IMR-90 (cell line): Measurements from ENCODE around the gene KRT86. TPM values are rescaled to one million over a fixed set of nuclear protein-coding genes. Genes with fewer than 3 reads are reported as not detected.

Source experiments
- ATAC-seq: fragments of 200-7000 bp; cut with Tn5 transposase; 2 replicates; pipeline ENCODE4 v1.9.1; 2020; ENCODE audit warnings: low read depth, mild to moderate bottlenecking, moderate library complexity
- BruUV-seq: library from RNA; stranded (reverse); fragments of 400-500 nt; replicated peaks from 2 replicates; lab custom pipeline; 2021; lab: Mats Ljungman, UMichigan
- CTCF ChIA-PET: fragments of 300-600 bp; formaldehyde crosslinking; extraction: SDS; loops from one replicate; lab custom pipeline; 2021; ENCODE audit warnings: antibody characterized with exemption; lab: Yijun Ruan, JAX
- POLR2A ChIA-PET: fragments of 300-600 bp; sonication (Branson Sonifier 250); formaldehyde crosslinking; loops from one replicate; lab custom pipeline; 2022; ENCODE audit warnings: antibody characterized with exemption; ENCODE audit not compliant: unreplicated experiment; lab: Charles Lee
- DNase-seq: peaks from one replicate; pipeline ENCODE4 v3.0.0; 2013
- H2AFZ ChIP-seq: replicated peaks from 2 replicates; pipeline ENCODE3; 2013; ENCODE audit warnings: low read length, mild to moderate bottlenecking; ENCODE audit not compliant: poor library complexity
- H2AK5ac ChIP-seq: 2 replicates; pipeline ENCODE4 v1.6.1; 2013; ENCODE audit warnings: low read depth, low read length, inconsistent platforms
- H2AK9ac ChIP-seq: replicated peaks from 2 replicates; pipeline ENCODE3; 2013; ENCODE audit warnings: mild to moderate bottlenecking, low read depth, low read length, moderate library complexity; ENCODE audit not compliant: poor library complexity
- H2BK120ac ChIP-seq: 2 replicates; pipeline ENCODE4 v1.6.1; 2013; ENCODE audit warnings: low read depth, low read length, inconsistent platforms
- H2BK15ac ChIP-seq: 3 replicates; pipeline ENCODE4 v1.6.1; 2013; ENCODE audit warnings: low read depth, low read length, inconsistent platforms
- H2BK20ac ChIP-seq: 2 replicates; pipeline ENCODE4 v1.6.1; 2013; ENCODE audit warnings: low read depth, mild to moderate bottlenecking, inconsistent platforms, low read length, moderate library complexity
- H2BK5ac ChIP-seq: 2 replicates; pipeline ENCODE4 v1.6.1; 2013; ENCODE audit warnings: mild to moderate bottlenecking, low read depth, low read length, inconsistent platforms; ENCODE audit not compliant: poor library complexity, severe bottlenecking
- H3K14ac ChIP-seq: replicated peaks from 2 replicates; pipeline ENCODE4 v1.6.1; 2013; ENCODE audit warnings: low read depth, low read length, inconsistent platforms
- H3K18ac ChIP-seq: 2 replicates; pipeline ENCODE4 v1.6.1; 2013; ENCODE audit warnings: low read depth, low read length, control low read depth
- H3K23ac ChIP-seq: 2 replicates; pipeline ENCODE4 v1.6.1; 2013; ENCODE audit warnings: low read depth, low read length, inconsistent platforms
- H3K27ac ChIP-seq: 2 replicates; pipeline ENCODE4 v1.5.1; 2013; ENCODE audit warnings: mild to moderate bottlenecking, control low read depth, low read length; ENCODE audit not compliant: insufficient read depth
- H3K27me3 ChIP-seq: 2 replicates; pipeline ENCODE4 v1.6.1; 2013; ENCODE audit warnings: low read length; ENCODE audit not compliant: control insufficient read depth, insufficient read depth
- H3K36me3 ChIP-seq: 2 replicates; pipeline ENCODE4 v1.6.1; 2013; ENCODE audit warnings: low read length, mixed read lengths; ENCODE audit not compliant: control insufficient read depth, insufficient read depth
- H3K4ac ChIP-seq: 2 replicates; pipeline ENCODE4 v1.6.1; 2013; ENCODE audit warnings: low read depth, low read length, inconsistent platforms
- H3K4me1 ChIP-seq: 2 replicates; pipeline ENCODE4 v1.6.1; 2013; ENCODE audit warnings: low read length, mixed read lengths; ENCODE audit not compliant: control insufficient read depth, insufficient read depth
- H3K4me2 ChIP-seq: 2 replicates; pipeline ENCODE4 v1.6.1; 2013; ENCODE audit warnings: low read depth, mild to moderate bottlenecking, control low read depth, low read length, moderate library complexity
- H3K4me3 ChIP-seq: 2 replicates; pipeline ENCODE4 v1.5.1; 2013; ENCODE audit warnings: low read depth, mild to moderate bottlenecking, control low read depth, low read length, moderate library complexity; ENCODE audit not compliant: insufficient read depth
- H3K56ac ChIP-seq: 2 replicates; pipeline ENCODE4 v1.6.1; 2013; ENCODE audit warnings: low read length, inconsistent platforms; ENCODE audit not compliant: insufficient read depth; ENCODE audit errors: extremely low read depth
- H3K79me1 ChIP-seq, 2 experiments: 2 replicates each; pipeline ENCODE4 v1.6.1; 2013; ENCODE audit warnings: low read length in 2 of 2, inconsistent platforms in 1 of 2, low read depth in 1 of 2
- H3K9ac ChIP-seq: 2 replicates; pipeline ENCODE4 v1.6.1; 2013; ENCODE audit warnings: low read depth, low read length, control low read depth
- H3K9me1 ChIP-seq: 2 replicates; pipeline ENCODE4 v1.6.1; 2013; ENCODE audit warnings: low read length, inconsistent platforms; ENCODE audit not compliant: insufficient read depth
- H3K9me3 ChIP-seq: 2 replicates; pipeline ENCODE4 v1.6.1; 2013; ENCODE audit warnings: low read length; ENCODE audit not compliant: control insufficient read depth, insufficient read depth
- H4K20me1 ChIP-seq: 2 replicates; pipeline ENCODE4 v1.6.1; 2013; ENCODE audit warnings: low read length, inconsistent platforms; ENCODE audit not compliant: insufficient read depth
- H4K5ac ChIP-seq: 2 replicates; pipeline ENCODE4 v1.6.1; 2013; ENCODE audit warnings: mild to moderate bottlenecking, low read depth, low read length, control low read depth
- H4K8ac ChIP-seq, 2 experiments: 2 replicates each; pipeline ENCODE4 v1.6.1; 2013; ENCODE audit warnings: low read depth in 2 of 2, low read length in 2 of 2, control low read depth in 1 of 2, inconsistent platforms in 1 of 2
- H4K91ac ChIP-seq: 2 replicates; pipeline ENCODE4 v1.6.1; 2013; ENCODE audit warnings: low read depth, low read length, inconsistent platforms; ENCODE audit not compliant: insufficient read depth
- BHLHE40 ChIP-seq: fragments of 150-350 bp; IDR thresholded peaks from 2 replicates; pipeline ENCODE4 v1.6.1; 2016; ENCODE audit warnings: mild to moderate bottlenecking, low read depth, low read length
- FOS ChIP-seq: fragments of 150-350 bp; IDR thresholded peaks from 2 replicates; pipeline ENCODE4 v1.6.1; 2016; ENCODE audit warnings: low read depth, low read length
- MAZ ChIP-seq: IDR thresholded peaks from 2 replicates; pipeline ENCODE4 v1.6.1; 2012; ENCODE audit warnings: low read depth, mild to moderate bottlenecking, low read length, improper control_type of control experiment, moderate library complexity, borderline replicate concordance
- MXI1 ChIP-seq: IDR thresholded peaks from 2 replicates; pipeline ENCODE4 v1.6.1; 2012; ENCODE audit warnings: low read depth, mild to moderate bottlenecking, low read length, moderate library complexity, borderline replicate concordance
- POLR2A ChIP-seq: IDR thresholded peaks from 2 replicates; pipeline ENCODE4 v1.6.1; 2012; ENCODE audit warnings: mild to moderate bottlenecking, low read depth, low read length
- RCOR1 ChIP-seq: IDR thresholded peaks from 2 replicates; pipeline ENCODE4 v1.6.1; 2012; ENCODE audit warnings: mild to moderate bottlenecking, low read length, improper control_type of control experiment; ENCODE audit not compliant: insufficient replicate concordance
- SMC3 ChIP-seq: fragments of 150-350 bp; IDR thresholded peaks from 2 replicates; pipeline ENCODE4 v1.6.1; 2016; ENCODE audit warnings: low read depth, mild to moderate bottlenecking, antibody characterized with exemption, low read length, moderate library complexity
- WGBS, 2 experiments: methylation state at CpG; one replicate each; pipeline versions ENCODE4 v1.1.5 to v1.1.7; 2013; ENCODE audit warnings: missing lambda C conversion rate in 2 of 2; ENCODE audit not compliant: insufficient read length in 1 of 2; ENCODE audit errors: extremely low coverage in 2 of 2; 5-methylcytosine and 5-hydroxymethylcytosine counted together
- dilution Hi-C: fragments of 300-500 bp; cut with HindIII; formaldehyde crosslinking; loops from one replicate; pipeline ENCODE4 v1.14.3; 2018; ENCODE audit warnings: low sequenced_read_pairs; ENCODE audit not compliant: unreplicated experiment
- in situ Hi-C: fragments of 300-500 bp; cut with MboI; formaldehyde crosslinking; loops from 3 replicates; pipeline ENCODE4 v1.14.3; 2019; ENCODE audit warnings: low sequenced_read_pairs, inconsistent platforms, mixed read lengths
- intact Hi-C: fragments of 100-400 bp; cut with micrococcal nuclease; formaldehyde crosslinking; loops from 2 replicates; pipeline ENCODE4 v1.10.0; 2022
- polyA plus RNA-seq, 3 experiments: library from polyadenylated mRNA; depleted of rRNA; stranded (reverse); fragments of >200 nt; gene quantifications; 2 replicates each; pipeline ENCODE4 v1.2.3, GENCODE V29; 2012; ENCODE audit warnings: low replicate concordance in 1 of 3
- total RNA-seq: library from RNA; depleted of rRNA; stranded (reverse); fragments of >200 nt; gene quantifications from 2 replicates; pipeline ENCODE4 v1.2.3, GENCODE V29; 2012

Gene KRT86
- total and polyA plus RNA-seq, 2 of the 4 experiments (the other 2 are of a cell fraction): not detected

- Histone ChIP-seq H3K18ac (no peak overlapping the region), H3K56ac (no peak overlapping the region), H3K27me3 (peaks cover 74% of the 10 kb centered on the region), H2BK15ac (no peak overlapping the region), H4K5ac (no peak overlapping the region), H2BK5ac (no peak overlapping the region), H3K4me2 (no peak overlapping the region), H3K4ac (no peak overlapping the region), H2AK5ac (no peak overlapping the region; the same call in 1 of the 2 replicates), H2AFZ (no peak overlapping the region), H3K9ac (no peak overlapping the region), H4K91ac (no peak overlapping the region), H3K9me1 (no peaks in the 10 kb centered on the region; the same call in 1 of the 2 replicates), H3K14ac (no peak overlapping the region), H3K4me3 (no peak overlapping the region), H2AK9ac (no peak overlapping the region), H3K4me1 (peaks cover 2% of the 10 kb centered on the region; the same call in 1 of the 2 replicates), H3K79me1 (no peaks in the 10 kb centered on the region), H3K9me3 (no peaks in the 10 kb centered on the region), H4K8ac (no peak overlapping the region), H4K20me1 (no peaks in the 10 kb centered on the region), H3K23ac (no peak overlapping the region), H3K36me3 (no peaks in the 10 kb centered on the region), H3K27ac (no peak overlapping the region), H2BK20ac (no peak overlapping the region; the same call in 1 of the 2 replicates), H2BK120ac (no peak overlapping the region)
- ChIA-PET POLR2A (no interaction called here), CTCF (interaction anchor here (0.6 to 1.1 kb wide), 4 partner anchors 17 to 285 kb away, joined by 3 to 4 read pairs (median 4); no protein-coding TSS in a partner anchor)
- dilution Hi-C loops: no loop called here
- WGBS, 2 experiments: 53% methylated on average over 4 of the region's 5 CpGs; no CpG with 5 or more reads in 1 of the 2 experiments
- intact Hi-C loops: no loop called here
- DNase-seq (peak; percentile 34), ATAC-seq (peak; percentile 9; the same call in 1 of the 2 replicates)
- TF ChIP-seq FOS (peak; percentile 11; the same call in 1 of the 2 replicates), MXI1 (no peak), POLR2A (no peak), SMC3 (no peak), BHLHE40 (no peak), MAZ (no peak), RCOR1 (no peak)
- in situ Hi-C loops: no loop called here
- no TSS peak for BruUV-seq
Measured at GRCh38 chr12:52310622-52311284, 36.3 kb downstream of the KRT86 start.
